BE2C (cell line): ENCODE data around the gene ARL9.

Source experiments
- DNase-seq: peaks from one replicate; pipeline ENCODE4 v3.0.0-alpha.2; 2020
- H3K27me3 ChIP-seq: fragments of 250-450 bp; sonication (Bioruptor Pico); 2 replicates; pipeline ENCODE4 v1.5.1; 2020; ENCODE audit warnings: mild to moderate bottlenecking
- H3K36me3 ChIP-seq: fragments of 250-450 bp; sonication (Bioruptor Pico); 2 replicates; pipeline ENCODE4 v1.5.1; 2020; ENCODE audit warnings: mild to moderate bottlenecking
- H3K4me1 ChIP-seq: fragments of 250-450 bp; sonication (Bioruptor Pico); 2 replicates; pipeline ENCODE4 v1.5.1; 2020
- H3K4me3 ChIP-seq: 2 replicates; pipeline ENCODE4 v1.5.1; 2011; ENCODE audit warnings: low read depth, low read length
- H3K9me3 ChIP-seq: fragments of 250-450 bp; sonication (Bioruptor Pico); 2 replicates; pipeline ENCODE4 v1.5.1; 2020
- TF ChIP-seq, protein P1 (sequence below): IDR thresholded peaks from 2 replicates; pipeline ENCODE4 v1.5.1; 2012; ENCODE audit warnings: mild to moderate bottlenecking, low read depth, low read length

ARL9 gene

DNA sequence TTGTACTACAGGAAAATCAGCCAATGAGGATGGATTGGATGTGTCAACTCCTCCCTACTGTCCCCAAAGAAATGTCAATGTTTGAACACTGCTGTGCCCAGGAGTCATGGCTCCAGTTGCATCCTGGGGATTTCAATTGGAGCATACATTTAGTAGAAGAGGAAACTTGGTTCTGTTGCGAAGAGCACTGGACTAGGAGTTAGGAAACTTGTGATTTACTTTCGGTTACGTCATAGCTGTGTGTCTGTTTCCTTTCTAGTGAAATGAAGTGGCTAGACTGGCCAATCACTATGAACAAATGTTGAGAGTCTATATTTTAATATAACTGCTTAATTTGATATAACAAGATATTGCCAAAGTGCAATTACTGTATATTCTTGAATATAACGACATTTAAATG is 35.2 kb downstream of the ARL9 start:
- no peaks in the 10 kb centered on the region for H3K27me3 ChIP-seq
- no peak overlapping the region for H3K4me3 ChIP-seq
- H3K36me3 ChIP-seq, result no peaks in the 10 kb centered on the region
- H3K9me3 ChIP-seq, result no peaks in the 10 kb centered on the region
- no peak for DNase-seq
- TF ChIP-seq, protein P1, sequence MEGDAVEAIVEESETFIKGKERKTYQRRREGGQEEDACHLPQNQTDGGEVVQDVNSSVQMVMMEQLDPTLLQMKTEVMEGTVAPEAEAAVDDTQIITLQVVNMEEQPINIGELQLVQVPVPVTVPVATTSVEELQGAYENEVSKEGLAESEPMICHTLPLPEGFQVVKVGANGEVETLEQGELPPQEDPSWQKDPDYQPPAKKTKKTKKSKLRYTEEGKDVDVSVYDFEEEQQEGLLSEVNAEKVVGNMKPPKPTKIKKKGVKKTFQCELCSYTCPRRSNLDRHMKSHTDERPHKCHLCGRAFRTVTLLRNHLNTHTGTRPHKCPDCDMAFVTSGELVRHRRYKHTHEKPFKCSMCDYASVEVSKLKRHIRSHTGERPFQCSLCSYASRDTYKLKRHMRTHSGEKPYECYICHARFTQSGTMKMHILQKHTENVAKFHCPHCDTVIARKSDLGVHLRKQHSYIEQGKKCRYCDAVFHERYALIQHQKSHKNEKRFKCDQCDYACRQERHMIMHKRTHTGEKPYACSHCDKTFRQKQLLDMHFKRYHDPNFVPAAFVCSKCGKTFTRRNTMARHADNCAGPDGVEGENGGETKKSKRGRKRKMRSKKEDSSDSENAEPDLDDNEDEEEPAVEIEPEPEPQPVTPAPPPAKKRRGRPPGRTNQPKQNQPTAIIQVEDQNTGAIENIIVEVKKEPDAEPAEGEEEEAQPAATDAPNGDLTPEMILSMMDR, result no peak
- H3K4me1 ChIP-seq, result no peaks in the 10 kb centered on the region

DNA sequence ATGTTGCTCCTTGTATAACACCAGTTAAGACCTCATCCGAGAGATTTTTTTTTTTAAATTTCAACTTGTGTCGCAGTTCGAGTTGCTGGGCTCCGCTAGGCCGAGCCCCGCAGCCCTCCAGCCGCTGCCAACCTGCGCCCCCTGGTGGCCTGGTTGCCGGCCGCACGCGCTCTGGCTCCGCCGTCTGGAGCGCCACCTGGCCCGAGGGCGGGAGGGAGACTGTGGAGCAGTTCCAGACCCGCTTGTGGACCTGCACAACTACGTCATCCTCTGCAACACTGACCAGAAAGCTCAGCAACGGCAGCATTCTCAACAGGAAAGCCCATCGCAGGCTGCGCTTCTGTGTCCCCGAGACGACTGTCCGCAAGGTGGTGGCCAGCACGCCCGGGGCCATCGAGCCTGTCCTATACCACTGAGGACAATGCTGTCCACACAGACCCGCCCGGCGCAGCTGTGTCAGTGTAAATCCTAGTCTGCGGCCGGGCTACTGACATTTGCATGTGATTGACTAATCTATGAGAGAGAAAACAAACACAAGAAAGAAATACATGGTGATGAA is 39.1 kb downstream of the ARL9 start:
- TF ChIP-seq, protein P1, result peak; percentile 94
- no peaks in the 10 kb centered on the region for H3K36me3 ChIP-seq
- peak; percentile 94 for DNase-seq
- peak overlapping the region; percentile 62 for H3K4me3 ChIP-seq
- H3K4me1 ChIP-seq, result no peaks in the 10 kb centered on the region
- H3K27me3 ChIP-seq, result peaks cover 3% of the 10 kb centered on the region; the same call in 1 of the 2 replicates
- no peaks in the 10 kb centered on the region for H3K9me3 ChIP-seq

DNA sequence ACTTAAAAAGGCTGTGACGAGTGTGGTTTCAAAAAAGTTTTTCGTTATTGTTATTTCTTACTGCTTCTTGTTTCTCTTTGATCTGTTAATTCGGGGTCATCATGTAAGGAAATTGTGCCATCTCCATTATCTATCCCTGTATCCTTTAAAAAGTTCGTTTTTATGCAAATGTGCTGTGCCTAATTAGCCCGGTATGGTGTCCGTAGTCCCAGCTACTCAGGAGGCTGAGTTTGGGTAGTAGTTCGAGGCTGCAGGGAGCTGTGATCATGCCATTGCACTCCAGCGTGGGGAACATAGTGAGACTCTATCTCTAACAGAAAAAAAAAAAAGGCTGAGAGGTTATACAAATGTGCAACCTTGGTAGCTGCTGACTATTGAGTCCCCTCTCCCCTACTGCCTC is 45.1 kb downstream of the ARL9 start:
- Histone ChIP-seq H3K27me3 (peaks cover 7% of the 10 kb centered on the region; the same call in 1 of the 2 replicates), H3K4me3 (no peak overlapping the region), H3K4me1 (no peaks in the 10 kb centered on the region), H3K9me3 (no peaks in the 10 kb centered on the region), H3K36me3 (no peaks in the 10 kb centered on the region)
- TF ChIP-seq, protein P1, result no peak
- DNase-seq, result no peak

DNA sequence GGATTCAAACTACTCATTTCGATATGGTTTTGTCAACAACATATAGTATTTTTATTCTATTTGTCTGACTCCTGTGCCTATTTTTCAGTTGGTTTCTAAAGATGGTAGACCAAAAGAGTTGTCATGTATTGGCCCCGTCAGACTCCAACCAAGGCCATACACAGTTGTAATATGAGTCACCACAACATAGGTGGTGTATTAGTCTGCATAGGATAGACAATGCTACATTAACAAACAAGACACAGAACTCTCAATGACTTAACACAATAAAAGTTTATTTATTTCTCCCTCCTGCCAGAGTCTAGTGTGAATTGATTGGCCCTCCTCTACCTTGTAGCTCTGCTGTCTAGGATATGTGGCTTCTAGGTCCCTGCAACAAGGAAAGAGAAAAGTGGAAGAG is 45.9 kb downstream of the ARL9 start:
- Histone ChIP-seq H3K4me1 (no peaks in the 10 kb centered on the region), H3K27me3 (peaks cover 11% of the 10 kb centered on the region), H3K9me3 (no peaks in the 10 kb centered on the region), H3K36me3 (no peaks in the 10 kb centered on the region), H3K4me3 (no peak overlapping the region)
- DNase-seq, result no peak
- TF ChIP-seq, protein P1, result no peak

DNA sequence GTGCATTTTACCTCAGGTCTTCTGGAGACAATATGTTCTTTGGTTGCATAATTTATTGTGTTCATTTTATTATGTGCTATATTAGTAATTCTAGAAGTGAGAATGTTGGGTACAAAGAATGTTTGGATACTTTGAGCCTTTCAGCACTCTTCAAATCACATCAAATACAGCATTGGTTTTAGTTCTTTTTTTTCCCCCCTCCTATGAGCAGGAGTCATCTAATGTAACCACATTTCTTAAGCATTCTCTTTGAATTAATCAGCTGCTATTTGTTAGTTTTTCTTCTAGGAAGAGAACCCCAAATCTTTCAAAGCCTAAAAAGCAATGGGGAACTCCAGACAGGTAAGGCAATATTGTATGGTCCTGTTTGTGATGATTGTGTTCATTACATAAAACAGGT is 46.7 kb downstream of the ARL9 start:
- Histone ChIP-seq H3K9me3 (no peaks in the 10 kb centered on the region), H3K27me3 (peaks cover 15% of the 10 kb centered on the region), H3K4me3 (no peak overlapping the region), H3K36me3 (no peaks in the 10 kb centered on the region), H3K4me1 (no peaks in the 10 kb centered on the region)
- TF ChIP-seq, protein P1, result no peak
- DNase-seq, result no peak

DNA sequence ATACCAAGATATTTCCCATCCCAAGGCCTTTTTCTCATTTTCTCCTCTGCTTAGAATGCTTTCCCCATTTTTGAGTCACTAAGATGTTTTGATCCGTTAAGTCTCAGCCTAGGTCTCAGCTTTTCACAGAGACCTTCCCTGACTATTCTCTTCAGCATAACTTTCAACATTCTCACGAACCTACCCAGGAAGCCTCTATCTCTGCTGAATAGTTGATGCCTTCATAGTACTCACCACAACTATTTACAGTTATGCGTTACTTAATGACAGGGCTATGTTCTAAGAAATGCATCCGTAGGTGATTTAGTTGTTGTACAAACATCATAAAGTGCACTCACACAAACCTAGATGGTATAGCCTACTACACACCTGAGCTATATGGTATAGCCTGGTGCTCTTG is 64.5 kb downstream of the ARL9 start:
- DNase-seq, result no peak
- TF ChIP-seq, protein P1, result no peak

More for the DNA sequence above, 64.5 kb downstream of the ARL9 start:
- no peak overlapping the region for H3K4me3 ChIP-seq
- H3K27me3 ChIP-seq, result no peaks in the 10 kb centered on the region
- no peaks in the 10 kb centered on the region for H3K36me3 ChIP-seq
- no peaks in the 10 kb centered on the region for H3K4me1 ChIP-seq
- no peaks in the 10 kb centered on the region for H3K9me3 ChIP-seq
